ENCODE results near the gene AGBL4.

The AGBL4 gene

DNA sequence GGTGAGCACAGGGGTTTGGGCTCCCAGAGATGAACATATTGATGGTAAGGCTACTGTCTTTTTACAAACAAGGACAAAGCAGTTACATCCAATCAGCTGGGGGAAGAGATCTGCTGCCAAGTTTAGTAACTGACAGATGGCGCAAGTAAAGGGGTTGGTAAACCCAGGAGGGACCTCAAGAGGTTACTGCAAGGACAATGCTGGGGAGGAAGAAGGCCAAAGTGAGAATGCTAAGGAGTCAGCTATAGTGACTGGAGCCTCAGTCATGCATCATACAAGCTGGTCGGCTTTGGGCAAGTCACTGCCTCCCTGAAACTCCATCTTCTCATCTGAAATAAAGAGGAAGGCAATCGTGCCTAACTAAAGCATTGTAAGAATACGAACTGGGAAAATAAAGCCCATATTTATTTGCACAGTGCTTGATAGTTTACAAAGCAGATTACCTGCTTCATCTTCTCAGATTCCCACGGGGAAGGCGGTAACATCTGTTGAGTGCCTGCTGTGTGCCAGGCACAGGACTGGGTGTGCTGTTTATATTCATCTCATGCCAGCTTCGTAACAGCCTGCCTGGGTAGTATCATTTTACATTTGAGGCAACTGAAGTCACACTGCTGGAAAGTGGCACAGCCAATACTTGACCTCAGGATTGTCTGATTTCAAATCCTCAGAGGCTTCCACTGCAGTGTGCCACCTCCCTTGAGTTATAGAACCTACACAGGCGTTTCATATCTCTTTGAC lies 1361.9 kb downstream of the AGBL4 start:
- no peak overlapping the region for H3K27ac ChIP-seq
- TF ChIP-seq, protein P1, sequence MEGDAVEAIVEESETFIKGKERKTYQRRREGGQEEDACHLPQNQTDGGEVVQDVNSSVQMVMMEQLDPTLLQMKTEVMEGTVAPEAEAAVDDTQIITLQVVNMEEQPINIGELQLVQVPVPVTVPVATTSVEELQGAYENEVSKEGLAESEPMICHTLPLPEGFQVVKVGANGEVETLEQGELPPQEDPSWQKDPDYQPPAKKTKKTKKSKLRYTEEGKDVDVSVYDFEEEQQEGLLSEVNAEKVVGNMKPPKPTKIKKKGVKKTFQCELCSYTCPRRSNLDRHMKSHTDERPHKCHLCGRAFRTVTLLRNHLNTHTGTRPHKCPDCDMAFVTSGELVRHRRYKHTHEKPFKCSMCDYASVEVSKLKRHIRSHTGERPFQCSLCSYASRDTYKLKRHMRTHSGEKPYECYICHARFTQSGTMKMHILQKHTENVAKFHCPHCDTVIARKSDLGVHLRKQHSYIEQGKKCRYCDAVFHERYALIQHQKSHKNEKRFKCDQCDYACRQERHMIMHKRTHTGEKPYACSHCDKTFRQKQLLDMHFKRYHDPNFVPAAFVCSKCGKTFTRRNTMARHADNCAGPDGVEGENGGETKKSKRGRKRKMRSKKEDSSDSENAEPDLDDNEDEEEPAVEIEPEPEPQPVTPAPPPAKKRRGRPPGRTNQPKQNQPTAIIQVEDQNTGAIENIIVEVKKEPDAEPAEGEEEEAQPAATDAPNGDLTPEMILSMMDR (conservative IDR thresholded peaks at IDR 0.05), result no peak

DNA sequence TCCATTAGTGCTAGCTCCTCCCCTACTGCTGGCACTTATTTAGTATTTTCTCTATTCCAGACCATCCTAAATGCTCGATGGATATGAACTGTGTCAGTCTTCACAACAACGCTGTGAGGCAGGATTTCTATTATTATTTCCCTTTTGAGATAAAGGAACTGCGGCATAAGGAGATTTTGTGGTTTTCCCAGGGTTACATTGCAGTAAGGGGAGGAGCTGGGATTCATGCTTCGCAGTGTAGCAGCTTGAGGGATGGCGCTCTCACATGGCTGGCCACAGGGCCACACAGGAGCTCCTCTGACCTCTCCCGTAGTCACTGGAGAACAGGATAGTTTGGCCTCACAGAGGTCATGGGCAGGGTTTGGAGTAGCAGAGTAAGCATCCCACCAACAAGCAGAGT lies 1364.0 kb downstream of the AGBL4 start:
- TF ChIP-seq, protein P1 (conservative IDR thresholded peaks at IDR 0.05), result no peak
- H3K27ac ChIP-seq, result no peak overlapping the region

DNA sequence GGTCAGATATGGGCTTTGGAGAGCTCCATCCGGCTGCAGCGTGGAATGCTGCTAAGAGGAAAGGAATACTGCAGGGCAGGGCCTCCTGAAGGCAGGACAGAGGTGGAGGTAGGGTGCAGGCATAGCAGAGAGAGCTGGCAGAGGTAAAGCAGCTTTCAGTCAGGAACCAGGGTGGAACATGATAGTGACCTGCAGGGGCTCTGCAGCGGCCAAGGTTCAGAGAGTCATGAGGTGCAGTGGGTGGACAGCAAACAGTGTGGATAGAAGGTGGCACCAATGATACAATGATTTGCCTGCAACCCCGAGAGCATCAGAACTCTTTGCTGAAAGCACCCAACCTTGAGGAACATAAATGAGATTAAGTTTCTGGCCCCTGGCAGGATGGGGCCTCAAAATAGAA lies 1366.3 kb downstream of the AGBL4 start:
- no peak overlapping the region for H3K27ac ChIP-seq
- TF ChIP-seq, protein P1 (conservative IDR thresholded peaks at IDR 0.05), result no peak

DNA sequence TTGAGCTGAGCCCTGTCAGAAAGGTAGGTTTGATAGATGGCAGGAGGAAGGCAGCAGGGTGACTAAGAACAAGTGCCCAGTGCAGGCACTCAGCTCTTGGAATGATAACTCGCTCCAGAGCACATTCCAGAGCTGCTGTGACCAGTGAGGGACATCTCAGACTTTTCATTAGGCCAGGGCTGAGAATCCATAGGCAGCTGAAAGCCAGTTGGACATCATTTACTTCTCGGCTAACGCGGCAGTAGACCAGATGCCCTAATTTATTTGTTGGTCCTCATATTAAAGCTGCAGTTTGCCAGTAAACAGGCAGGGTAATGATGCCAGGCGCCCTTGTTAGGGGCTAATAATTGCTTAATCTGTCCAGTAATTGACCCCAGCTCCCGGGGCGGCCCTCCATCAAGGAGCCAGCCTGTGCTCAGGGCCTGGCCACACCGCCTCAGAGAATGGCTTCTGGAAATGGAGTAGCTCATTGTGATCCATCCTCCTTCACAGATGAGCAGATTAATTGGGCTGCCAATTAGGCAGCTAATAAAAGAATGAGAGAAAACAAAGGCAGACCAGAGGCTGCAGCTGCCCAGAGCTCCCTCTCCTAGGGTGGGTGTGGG lies 1369.0 kb downstream of the AGBL4 start:
- H3K27ac ChIP-seq, result no peak overlapping the region
- TF ChIP-seq, protein P1 (conservative IDR thresholded peaks at IDR 0.05), result no peak

DNA sequence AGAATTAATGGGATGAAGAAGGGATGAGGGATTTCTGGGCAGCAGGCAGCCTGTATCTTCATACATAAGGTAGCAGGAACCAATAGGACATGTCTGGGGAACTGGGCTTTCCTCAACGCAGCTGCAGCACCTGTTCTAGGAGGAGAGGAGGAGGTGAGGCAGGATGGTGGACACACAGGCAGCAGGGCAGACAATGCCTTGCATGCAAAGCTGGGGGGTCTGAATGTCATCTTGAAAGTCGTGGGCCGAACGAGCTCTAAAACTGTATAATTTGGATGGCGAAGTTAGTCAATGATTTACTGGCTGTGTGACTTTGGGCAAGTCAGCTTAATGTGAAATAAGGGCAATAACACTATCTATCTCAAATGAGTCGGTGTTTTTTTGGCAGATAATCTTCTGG lies 1371.4 kb downstream of the AGBL4 start:
- TF ChIP-seq, protein P1 (conservative IDR thresholded peaks at IDR 0.05), result no peak
- no peak overlapping the region for H3K27ac ChIP-seq

DNA sequence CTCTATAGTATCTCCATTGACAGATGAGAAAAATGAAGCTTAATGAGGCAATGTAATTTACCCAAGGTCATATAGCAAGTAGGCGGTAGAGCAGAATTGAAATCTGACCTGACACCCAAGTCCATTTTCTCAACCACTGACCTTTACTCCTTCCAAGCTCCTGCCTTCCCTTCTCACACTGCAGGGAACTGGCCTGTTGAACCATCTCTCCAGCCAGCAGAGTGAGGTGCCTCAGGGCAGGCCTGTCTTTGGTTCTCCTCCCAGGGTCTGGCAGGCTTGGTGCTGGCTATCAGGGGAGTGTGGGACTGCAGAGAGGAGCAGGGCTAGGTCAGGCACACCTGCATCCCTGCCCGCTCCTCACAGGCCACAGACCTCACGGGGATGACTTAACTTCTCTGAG lies 1373.9 kb downstream of the AGBL4 start:
- no peak overlapping the region for H3K27ac ChIP-seq
- TF ChIP-seq, protein P1 (conservative IDR thresholded peaks at IDR 0.05), result no peak

DNA sequence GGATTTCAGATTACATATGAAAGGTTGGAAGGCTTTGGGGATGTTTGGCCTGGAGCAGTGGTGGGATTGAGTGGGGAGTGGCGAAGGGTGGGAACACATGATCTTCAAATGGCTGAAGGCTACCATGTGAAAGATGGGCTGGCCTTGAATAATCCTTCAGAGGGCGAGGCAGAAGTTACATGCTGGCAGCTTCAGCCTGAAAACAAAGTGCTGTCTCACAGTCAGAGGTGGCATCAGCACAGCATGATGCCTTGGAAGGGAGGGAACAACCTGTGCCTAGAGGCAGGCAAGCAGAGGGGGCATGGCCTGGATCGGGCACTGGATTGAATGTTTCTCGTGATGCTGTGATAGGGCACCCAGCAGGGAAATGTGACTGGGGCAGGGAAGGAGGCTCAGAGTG lies 1377.9 kb downstream of the AGBL4 start:
- H3K27ac ChIP-seq, result no peak overlapping the region
- TF ChIP-seq, protein P1 (conservative IDR thresholded peaks at IDR 0.05), result no peak
